Nephron (organoid): ENCODE results near the gene TH.
A peak's percentile ranks its signal among the peaks of the same experiment; 100 is the strongest.

ENCODE experiments used
- H3K27ac Mint-ChIP-seq, 3 experiments: 2 replicates each; pipeline ENCODE4 v1.8.0; 2020; ENCODE audit warnings: mixed read lengths in 3 of 3, mild to moderate bottlenecking in 2 of 3, moderate library complexity in 1 of 3
- H3K27me3 Mint-ChIP-seq: 2 replicates; pipeline ENCODE4 v1.8.0; 2021; ENCODE audit warnings: low read depth, mild to moderate bottlenecking, moderate library complexity, mixed read lengths
- H3K36me3 Mint-ChIP-seq: 2 replicates; pipeline ENCODE4 v1.8.0; 2020; ENCODE audit warnings: low read depth, mixed read lengths
- H3K4me1 Mint-ChIP-seq: 2 replicates; pipeline ENCODE4 v1.8.0; 2020; ENCODE audit warnings: mixed read lengths
- H3K4me3 Mint-ChIP-seq, 3 experiments: 2 replicates each; pipeline ENCODE4 v1.8.0; 2020; ENCODE audit warnings: mild to moderate bottlenecking in 3 of 3, mixed read lengths in 3 of 3, moderate library complexity in 2 of 3
- H3K9me3 Mint-ChIP-seq: 2 replicates; pipeline ENCODE4 v1.8.0; 2020; ENCODE audit warnings: mixed read lengths
- CTCF ChIP-seq, 3 experiments: fragments of 200-600 bp; sonication (generic); IDR thresholded peaks; one replicate each; pipeline ENCODE4 v1.5.0; 2021; ENCODE audit warnings: antibody characterized with exemption in 3 of 3; ENCODE audit not compliant: unreplicated experiment in 3 of 3

Gene TH

GRCh38 chr11:2188745-2189144 is 17.1 kb upstream of the TH start:
- Mint-ChIP-seq H3K36me3 (no peaks in the 10 kb centered on the region), H3K4me3 (no peak overlapping the region), H3K27me3 (peaks cover 15% of the 10 kb centered on the region), H3K4me1 (peaks cover 12% of the 10 kb centered on the region), H3K9me3 (no peaks in the 10 kb centered on the region), H3K27ac (no peak overlapping the region)
- TF ChIP-seq CTCF (IDR thresholded peaks at IDR 0.05; ENCODE audit: unreplicated experiment in 3 of 3) = no peak

- H3K4me3 Mint-ChIP-seq = no peak overlapping the region
- H3K9me3 Mint-ChIP-seq = no peaks in the 10 kb centered on the region
- no peak overlapping the region for H3K27ac Mint-ChIP-seq
- peaks cover 12% of the 10 kb centered on the region for H3K27me3 Mint-ChIP-seq
- H3K4me1 Mint-ChIP-seq = peaks cover 12% of the 10 kb centered on the region
- no peaks in the 10 kb centered on the region for H3K36me3 Mint-ChIP-seq
- no peak for TF ChIP-seq CTCF (IDR thresholded peaks at IDR 0.05; ENCODE audit: unreplicated experiment in 3 of 3)
These were observed 15.7 kb upstream of the TH start for GRCh38 chr11:2187280-2187707.

- Mint-ChIP-seq H3K27me3 (peaks cover 12% of the 10 kb centered on the region), H3K4me1 (peaks cover 12% of the 10 kb centered on the region), H3K27ac (no peak overlapping the region), H3K4me3 (no peak overlapping the region), H3K36me3 (no peaks in the 10 kb centered on the region), H3K9me3 (no peaks in the 10 kb centered on the region)
- TF ChIP-seq CTCF (IDR thresholded peaks at IDR 0.05; ENCODE audit: unreplicated experiment in 3 of 3) = peak; percentile 41 to 61 (median 56)
These were observed 15.2 kb upstream of the TH start for GRCh38 chr11:2186669-2187279.

GRCh38 chr11:2185324-2186085 is 13.9 kb upstream of the TH start:
- no peak overlapping the region for H3K4me3 Mint-ChIP-seq
- no peak overlapping the region for H3K27ac Mint-ChIP-seq
- peaks cover 7% of the 10 kb centered on the region for H3K4me1 Mint-ChIP-seq
- H3K9me3 Mint-ChIP-seq = no peaks in the 10 kb centered on the region
- no peak for TF ChIP-seq CTCF (IDR thresholded peaks at IDR 0.05; ENCODE audit: unreplicated experiment in 3 of 3)
- H3K36me3 Mint-ChIP-seq = no peaks in the 10 kb centered on the region
- peaks cover 9% of the 10 kb centered on the region for H3K27me3 Mint-ChIP-seq

GRCh38 chr11:2182692-2183474 is 11.3 kb upstream of the TH start:
- no peak overlapping the region for H3K27ac Mint-ChIP-seq
- no peak overlapping the region for H3K4me3 Mint-ChIP-seq
- no peaks in the 10 kb centered on the region for H3K36me3 Mint-ChIP-seq
- TF ChIP-seq CTCF (IDR thresholded peaks at IDR 0.05; ENCODE audit: unreplicated experiment in 3 of 3) = no peak
- peaks cover 5% of the 10 kb centered on the region for H3K4me1 Mint-ChIP-seq
- no peaks in the 10 kb centered on the region for H3K9me3 Mint-ChIP-seq
- H3K27me3 Mint-ChIP-seq = peaks cover 4% of the 10 kb centered on the region
